Stimulated activated CD4-positive, alpha-beta T cell treated with anti-CD3 and anti-CD28 coated beads, Interleukin-1b, Interleukin-23, amount 100 ng/mL, for 1 hour (primary cell): ENCODE measurements around the gene LKAAEAR1.

Source experiments
- DNase-seq, 2 donors: peaks; one replicate each; pipeline ENCODE4 v3.0.0-alpha.2; 2020; ENCODE audit warnings: low read depth in 2 of 2

LKAAEAR1 gene

DNA sequence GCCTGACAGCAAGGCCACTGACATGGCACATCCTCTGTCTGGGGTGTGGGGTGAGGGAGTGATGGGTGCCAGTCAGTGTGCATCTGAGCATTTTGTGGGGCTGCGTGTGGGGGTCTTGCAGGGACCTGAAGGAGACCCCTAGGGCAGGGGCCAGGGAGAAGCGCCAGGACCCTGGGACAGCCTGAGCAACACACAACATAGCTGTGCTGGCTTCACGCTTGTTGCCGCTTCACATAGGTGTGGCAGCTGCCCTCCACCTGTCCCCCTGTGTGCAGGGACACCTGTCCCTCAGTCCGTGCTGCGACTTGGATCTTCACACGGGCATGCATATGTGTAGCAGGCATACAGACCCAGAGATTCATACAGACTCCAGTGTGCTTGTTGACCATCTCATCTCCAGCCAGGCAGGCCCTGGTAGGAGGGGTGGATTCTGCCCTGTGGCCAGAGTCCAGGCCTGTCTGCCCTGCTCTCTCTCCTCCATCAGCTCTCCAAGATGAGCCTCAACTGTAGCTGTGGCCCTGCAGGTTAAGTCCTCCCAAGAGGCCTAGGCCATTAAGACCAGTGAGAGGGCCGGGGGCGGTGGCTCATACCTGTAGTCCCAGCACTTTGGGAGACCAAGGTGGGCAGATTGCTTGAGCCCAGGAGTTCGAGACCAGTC, 26.3 kb upstream of the LKAAEAR1 start:
- no peak for DNase-seq

DNA sequence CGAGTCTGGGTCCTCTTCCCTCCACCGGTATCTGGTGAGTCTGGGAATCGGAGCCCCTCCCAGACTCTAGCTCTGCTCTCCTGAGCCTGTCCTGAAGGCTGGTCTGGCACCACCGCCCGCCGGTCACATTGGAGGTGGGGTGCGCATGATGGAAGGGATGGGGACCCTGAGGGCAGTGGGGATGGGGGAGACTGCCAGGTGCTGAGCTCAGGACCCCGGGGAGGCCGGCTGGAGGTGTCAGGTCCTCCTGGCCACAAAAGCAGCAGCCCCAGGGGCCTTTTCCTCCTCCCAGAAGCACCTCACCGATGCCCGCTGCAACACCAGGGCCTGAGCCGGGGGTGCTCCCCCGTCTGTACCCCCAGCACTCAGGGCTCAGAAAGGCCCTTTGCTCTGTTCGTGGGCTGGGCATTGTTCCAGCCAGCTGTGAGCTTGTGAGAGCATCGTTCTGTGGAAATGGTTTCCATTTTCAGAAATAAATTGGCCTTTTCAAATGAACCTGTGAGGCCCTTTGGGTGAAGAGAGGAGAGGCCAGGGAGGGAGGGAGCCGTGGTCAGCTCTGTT, 25.7 kb upstream of the LKAAEAR1 start:
- DNase-seq: no peak

DNA sequence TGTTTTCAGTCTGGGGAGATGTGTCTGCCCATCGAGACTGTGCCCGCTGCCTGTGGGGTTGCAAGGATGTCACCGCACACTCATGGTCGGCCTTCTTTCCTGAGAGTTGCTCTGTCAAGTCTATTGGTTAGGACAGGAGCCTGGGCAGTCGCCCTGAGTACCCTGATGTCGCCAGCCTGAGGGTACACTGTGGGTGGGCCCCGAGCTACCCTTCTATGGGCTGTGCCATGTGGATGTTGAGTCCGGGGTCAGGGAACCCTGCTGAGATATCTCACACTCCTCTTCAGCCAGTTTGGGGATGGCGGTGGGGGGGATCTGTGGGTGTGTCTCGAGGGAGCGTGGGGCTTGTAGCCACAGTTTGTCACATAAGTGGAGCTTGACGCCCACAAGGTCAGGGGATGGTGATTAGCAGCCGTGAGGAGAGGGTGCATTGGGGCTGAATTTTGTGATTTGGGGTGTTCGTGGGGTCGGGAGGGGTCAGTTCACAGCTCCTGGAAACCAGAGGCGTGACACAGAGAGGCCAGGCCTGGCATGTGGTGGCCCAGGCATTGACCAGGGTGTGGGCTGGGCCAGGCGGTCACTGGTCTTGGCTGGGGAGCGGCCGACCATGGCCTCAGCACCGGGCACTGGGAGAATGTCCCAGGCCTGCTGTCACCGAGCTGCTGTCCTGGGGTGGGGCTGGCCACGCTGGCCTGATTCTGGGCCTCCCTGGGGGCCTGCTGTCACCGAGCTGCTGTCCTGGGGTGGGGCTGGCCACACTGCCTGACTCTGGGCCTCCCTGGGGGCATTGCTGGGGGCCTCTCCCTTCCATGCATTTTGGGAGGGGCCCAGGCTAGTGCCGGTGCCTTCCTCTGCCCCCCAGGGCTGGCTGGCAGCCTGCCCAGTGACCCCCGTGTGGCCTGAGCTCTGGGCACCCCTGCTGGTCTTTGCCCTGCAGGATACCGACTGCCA, 24.8 kb upstream of the LKAAEAR1 start:
- DNase-seq: no peak

DNA sequence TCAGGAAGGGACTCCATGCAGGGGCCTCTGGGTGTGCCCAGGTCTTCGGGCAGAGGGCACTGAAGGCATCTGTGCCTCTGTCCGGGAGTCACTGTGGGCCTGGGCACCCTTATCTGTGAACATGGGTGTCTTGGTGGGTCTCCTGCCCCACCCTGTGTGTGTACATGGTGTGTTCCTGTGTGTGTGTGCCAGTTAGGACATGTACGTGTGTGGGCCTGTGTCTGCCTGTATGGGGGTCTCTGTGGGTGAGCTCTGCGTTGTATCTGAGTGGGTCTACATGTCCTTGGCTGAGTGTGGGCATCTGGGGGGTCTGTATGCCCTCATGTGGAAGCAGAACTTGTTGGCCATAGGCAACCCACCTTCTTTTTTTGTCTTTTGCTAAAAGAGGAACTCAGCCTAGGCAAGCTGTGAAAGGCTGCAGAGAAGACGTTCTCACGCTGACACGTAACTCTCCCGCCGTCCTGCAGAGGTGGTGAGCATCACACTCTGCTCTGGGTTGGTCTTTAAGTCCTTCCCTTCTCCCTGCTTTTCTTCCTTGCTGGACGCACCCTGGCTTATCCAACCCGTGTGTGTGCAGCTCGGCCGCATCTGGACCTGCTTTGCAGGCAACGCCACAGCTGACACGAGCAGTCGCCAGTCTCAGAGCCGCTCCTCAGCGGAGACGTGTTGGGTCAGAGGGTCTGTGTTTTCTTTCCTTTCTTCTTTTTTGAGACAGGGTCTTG, 23.7 kb upstream of the LKAAEAR1 start:
- no peak for DNase-seq

DNA sequence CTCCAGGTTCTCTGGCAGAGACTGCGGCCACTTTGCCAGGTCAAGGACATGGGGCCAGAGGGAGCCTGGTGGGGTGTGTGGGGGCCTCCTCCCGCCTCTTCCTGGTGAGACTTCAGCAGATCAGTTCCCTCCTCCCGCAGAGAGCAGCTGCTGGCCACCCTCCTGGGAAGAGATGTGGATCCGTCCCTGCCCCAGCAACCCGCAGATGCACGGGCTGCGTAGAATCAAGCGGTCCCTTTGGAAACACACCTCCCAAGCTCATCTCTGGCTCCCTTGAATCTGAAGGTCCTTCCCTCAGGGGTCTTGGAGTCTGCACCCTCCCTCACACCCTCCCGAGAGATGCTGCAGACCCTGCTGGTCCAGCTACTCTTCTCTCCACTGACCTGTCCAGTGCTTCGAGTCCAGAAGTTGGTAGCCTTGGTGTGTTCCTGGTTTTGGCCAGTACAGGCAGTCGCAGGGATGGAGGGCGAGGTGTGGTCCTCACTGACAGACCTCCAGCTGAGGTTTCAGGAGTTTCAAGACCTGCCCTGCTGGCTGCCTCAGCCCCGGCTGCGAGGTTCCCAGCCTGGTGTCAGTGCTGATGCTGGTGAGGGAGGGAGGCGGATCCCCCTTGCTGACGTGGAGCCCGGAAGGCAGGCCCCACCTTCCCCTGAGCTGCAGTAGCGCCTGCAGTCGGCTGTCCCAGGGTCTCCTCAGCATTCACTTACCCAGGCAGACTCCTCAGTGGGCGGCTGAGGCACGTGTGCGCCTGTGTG, 23.0 kb upstream of the LKAAEAR1 start, which contains the start of gene NPBWR2:
NPBWR2 (minus strand) TSS at position 585 of the 755 bp plus-strand sequence. CDS start 734 bp downstream, outside the sequence.
- DNase-seq: no peak

DNA sequence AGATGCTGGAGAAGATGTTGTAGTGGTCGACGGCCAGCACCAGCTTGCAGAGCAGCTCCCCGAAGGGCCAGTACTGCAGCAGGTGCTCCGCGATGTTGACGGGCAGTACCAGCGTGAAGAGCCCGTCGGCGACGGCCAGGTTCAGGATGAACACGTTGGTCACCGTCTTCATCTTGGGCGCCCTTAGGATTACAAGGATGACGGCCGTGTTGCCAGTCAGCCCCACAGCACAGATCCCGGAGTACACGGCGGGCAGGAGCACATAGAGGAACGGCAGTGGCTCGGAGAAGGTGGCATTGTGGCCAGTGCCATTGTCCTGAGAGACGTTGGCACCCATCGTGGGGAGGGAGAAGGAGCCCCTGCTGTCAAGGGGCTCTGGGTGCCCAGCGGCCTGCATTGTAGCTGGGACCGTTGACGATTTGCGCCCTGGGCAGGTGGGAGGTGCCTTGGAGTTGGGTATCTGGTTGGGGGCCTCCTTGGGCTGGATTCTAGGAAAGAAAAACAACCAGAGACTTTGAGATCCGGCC, 22.3 kb upstream of the LKAAEAR1 start:
- no peak for DNase-seq

DNA sequence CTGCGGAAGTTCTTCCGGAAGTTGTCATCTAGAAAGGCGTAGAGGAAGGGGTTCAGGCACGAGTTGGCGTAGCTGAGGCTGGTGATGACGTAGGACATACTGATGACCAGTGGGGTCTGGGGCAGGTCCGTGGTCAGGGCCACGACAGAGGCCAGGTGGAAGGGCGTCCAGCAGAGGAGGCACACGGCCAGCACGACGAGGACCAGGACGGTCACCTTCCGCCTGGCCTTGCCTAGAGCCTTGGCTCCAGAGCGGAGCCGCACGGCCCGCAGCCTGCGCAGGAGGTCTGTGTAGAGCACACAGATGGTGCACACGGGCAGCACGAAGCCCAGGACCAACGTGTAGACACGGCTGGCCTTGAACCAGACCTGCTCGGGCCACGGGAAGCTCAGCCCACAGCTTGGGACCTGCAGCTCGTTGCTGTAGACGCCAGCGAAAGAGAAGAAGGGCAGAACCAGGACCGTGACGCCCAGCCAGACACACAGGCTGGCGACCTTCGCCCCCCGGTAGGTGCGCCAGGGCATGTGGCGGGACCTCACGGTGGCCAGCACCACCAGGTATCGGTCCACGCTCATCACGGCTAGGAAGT, 21.7 kb upstream of the LKAAEAR1 start:
- no peak for DNase-seq

DNA sequence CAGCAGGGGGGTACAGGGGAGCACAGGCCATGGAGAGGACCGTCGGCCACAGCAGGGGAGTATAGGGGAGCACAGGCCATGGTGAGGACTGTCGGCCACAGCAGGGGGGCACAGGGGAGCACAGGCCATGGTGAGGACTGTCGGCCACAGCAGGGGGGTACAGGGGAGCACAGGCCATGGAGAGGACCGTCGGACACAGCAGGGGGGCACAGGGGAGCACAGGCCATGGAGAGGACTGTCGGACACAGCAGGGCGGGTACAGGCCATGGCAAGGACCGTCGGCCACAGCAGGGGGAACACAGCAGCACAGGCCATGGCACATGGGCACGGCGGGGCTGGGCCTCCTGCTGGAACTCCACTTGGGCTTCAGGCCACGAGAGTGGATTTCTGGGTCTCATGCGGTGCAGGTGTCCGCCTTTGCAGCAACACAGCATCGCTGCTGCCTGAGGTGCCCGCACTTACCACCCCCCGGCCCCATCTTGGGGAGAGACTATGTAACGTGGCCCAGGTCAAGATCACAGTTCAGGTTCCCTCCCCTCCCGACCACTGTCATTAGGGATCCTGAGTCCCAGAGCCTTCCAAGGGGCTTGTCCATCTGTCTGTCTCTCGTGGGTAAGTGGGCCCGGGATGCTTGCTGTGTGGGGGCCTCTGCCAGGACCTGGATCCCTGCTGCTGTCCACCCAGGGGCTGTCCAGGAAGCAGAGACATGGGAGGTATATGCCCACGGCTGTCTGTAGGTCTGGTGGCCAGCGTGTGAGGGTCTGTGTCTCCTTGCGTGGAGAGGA, 20.7 kb upstream of the LKAAEAR1 start:
- no peak for DNase-seq

DNA sequence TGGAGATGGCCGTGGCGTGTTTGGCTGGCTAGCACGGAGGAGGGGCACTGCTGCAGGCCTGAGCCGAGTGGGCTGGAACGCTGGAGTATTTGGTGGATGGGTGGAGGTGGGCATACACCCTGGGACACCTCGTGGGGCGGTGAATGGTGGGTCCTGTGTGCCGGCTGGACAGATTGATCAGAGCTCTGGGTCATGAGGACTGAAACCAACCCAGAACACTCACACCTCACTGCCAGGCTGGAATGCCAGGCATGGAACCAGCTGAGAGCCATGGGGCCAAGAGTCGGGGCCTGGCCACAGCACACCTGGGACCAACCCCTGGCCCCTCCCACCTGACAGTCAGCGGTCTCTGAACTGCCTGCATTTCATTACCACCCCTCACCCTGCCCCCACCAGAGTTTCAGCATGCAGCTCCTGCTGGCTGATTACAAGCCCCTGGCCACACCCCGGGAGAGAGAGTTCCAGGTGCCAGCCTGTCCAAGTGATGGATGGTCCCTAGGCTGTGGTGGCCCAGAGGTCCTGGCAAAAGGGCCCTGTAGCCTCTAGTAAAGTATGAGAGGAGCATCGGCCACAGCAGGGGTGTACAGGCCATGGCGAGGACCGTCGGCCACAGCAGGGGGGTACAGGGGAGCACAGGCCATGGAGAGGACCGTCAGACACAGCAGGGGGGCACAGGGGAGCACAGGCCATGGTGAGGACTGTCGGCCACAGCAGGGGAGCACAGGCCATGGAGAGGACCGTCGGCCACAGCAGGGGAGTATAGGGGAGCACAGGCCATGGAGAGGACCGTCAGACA, 19.9 kb upstream of the LKAAEAR1 start:
- no peak for DNase-seq

DNA sequence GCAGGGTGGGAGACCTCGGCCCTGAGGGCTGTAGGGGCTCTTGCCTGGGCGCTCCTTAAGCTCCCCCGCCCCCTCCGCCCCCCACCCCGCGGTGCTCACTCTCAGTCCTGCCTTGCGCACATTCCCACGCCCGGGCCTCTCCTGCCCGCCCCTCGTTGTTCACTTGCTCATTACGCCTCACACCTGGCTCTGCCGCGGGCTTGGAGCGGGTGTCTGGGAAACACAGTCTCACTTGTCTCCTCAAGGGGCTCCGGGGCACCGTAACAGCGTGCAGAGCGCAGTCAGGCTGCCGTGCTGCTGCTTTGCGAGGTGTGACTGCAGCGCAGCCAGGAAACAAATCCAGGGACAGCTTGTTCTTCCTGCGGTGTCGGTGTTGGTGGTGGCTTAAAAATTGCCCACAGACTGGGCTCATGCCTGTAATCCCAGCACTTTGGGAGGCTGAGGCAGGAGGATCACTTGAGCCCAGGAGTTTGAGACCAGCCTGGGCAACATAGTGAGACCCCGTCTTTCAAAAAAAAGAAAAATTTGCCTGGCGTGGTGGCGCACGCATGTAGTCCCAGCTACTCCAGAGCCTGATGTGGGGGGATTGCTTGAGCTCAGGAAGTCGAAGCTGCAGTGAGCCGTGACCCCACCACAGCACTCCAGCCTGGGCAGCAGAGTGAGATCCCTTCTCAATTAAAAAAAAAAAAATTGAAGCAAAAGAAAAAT, 18.6 kb upstream of the LKAAEAR1 start:
- no peak for DNase-seq

DNA sequence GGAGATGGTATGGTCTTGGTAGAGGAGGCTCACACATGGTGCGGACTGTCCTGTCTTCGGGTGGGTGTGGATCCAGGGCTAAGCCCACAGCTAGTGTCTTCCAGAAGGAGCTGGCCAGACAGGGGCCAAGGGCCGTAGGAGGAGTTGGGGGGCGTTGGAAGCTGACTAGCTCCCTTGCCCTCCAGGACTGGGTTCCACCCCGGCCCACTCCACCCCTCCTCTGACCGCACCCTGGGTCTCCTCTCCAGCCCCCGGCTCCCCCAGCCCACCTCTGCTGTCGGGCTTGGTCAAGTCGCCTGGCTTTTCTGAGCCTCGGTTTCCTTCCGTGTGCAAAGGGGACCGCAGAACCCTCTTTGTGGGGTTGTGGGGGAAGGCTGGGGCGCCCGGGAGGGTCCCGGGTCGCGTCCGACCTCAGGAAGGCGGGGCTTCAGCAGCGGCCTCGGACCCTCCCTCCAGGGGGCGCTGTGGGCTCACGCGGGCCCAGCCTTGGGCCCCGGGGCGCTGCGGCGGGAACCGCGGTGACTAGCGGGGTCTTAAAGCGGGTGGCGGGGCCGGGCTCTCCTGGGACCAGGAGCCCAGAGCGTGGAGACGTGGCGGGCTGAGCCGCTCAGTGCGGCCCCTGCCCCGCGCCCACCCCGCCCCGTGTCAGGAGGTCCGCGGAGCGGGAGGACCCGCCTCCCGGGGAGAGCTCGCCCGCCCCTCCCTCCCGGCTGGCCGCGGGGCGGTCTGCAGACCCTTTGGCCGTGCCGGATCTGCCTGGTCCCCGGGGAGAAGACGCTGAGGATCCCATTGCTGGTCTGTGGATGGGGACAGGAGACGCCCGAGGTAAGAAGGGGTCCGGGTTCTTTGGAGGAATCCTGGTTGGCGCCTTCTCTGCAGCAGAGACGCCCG, 17.8 kb upstream of the LKAAEAR1 start:
- DNase-seq: peak in 1 of 2 donors; percentile 65

DNA sequence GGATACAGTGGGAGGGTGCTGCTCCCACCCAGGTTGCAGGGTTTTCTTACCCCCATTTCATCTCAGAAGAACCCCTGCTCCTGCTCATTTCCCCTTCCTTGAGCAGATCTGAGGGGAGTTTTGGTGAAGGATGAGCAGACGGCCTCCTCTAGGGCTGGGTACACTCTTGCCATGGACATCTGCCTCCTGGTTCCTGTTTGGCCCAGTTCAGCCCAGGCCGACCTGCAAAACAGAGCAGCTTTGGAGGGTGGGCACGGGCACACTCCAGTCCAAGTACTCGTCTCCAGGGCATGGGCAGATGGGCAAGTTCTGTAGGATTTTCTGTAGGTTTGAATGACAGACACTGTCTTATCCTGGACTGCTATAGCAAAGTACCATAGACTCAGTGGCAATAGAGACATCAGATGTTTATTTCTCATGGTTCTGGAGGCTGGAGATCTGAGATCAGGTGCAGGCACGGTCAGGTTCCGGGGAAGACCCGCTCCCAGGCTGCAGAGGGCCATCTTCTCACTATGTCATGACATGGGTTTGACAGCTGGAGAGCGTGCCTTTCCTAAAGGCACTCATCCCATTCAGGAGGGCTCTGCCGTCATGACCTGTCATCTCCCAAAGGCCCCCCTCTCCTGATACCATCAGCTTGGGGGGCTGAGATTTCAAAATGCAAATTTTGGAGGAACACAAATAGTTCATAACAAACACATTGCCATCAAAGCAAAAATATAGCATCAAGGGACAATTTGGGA, 16.9 kb upstream of the LKAAEAR1 start:
- no peak for DNase-seq

DNA sequence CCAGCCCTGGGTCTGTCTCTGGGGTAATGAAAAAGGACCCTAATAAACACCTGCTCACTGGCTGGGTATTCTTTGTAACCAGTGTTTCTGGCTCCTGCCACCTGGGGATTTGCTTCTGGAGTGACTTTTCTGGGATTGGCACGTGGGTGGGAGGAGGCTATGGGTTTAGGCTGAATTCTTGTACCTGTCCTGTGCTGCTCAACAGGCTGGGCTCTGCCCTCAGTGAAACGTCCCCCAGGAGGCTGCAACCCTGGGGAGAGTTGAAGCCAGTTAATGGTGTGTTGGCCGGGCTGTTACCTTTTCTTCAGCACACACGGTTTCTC, 16.3 kb upstream of the LKAAEAR1 start:
- DNase-seq: no peak

DNA sequence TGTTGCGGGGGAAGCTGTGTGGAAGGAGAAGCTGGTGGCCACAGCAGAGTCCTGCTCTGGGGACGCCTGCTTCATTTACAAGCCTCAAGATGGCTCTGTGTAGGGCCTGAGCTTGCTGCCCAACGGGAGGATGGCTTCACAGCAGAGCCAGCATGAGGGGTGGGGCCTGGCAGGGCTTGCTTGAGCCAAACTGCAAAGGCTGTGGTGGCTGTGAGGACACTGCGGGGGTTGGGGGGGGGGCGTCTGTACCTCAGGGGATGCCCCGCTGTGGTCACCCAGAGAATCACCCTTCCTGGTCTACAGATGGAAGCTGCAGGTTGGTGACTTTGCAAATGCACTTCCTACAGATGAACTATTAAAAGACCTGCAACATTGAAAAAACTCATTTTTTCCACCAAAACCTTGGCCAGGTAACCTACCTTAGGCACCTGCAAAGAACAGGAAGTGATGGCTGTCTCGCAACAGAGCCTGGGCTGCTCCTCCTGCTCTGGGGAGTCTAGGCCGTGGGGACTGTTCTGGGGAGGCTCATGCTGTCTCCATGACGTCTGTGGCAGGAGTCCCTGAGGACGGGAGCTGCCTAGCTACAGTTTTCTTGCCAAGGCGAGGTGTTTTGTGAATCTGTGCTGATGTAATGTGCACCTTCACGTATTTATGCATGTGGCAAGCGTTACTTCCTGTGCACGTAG, 15.8 kb upstream of the LKAAEAR1 start:
- DNase-seq: no peak

DNA sequence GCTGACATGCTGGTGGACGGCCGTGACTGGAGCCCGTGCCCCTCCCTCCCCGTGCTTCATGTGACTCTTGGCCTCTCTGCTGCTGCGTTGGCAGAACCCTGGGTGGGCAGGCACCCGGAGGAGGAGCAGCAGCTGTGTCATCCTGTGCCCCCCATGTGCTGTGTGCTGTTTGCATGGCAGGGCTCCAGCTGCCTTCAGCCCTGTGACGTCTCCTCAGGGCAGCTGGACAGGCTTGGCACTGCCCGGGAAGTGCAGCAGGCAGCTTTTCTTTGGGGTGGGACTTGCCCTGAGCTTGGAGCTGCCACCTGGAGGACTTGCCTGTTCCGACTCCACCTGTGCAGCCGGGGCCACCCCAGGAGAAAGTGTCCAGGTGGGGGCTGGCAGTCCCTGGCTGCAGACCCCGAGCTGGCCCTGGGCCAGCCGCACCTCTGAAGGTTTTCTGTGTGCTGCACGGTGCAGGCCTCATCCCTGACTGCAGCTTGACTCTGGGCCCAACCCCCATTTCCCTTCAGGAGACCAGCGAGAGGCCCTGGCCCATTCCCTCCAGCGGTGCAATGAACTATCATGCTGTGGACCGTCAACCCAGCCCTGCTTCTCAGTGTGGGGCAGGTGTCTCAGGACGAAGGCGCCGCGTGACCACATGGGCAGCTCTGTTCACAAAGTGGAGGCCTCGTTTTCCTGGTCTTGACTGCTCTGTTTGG, 15.0 kb upstream of the LKAAEAR1 start:
- DNase-seq: no peak
